ENCODE measurements around the gene LRRC8A. TPM values are rescaled to one million over a fixed set of nuclear protein-coding genes. Genes with fewer than 3 reads are reported as not detected.
"Not testable (repeated sequence)": the region's sequence is repeated elsewhere in the genome, so short reads cannot be mapped to it uniquely, and the experiment has no call there.

Gene LRRC8A
- total and polyA plus RNA-seq, 11 donors, result 15.8 to 76.4 (median 28.8) TPM

DNA sequence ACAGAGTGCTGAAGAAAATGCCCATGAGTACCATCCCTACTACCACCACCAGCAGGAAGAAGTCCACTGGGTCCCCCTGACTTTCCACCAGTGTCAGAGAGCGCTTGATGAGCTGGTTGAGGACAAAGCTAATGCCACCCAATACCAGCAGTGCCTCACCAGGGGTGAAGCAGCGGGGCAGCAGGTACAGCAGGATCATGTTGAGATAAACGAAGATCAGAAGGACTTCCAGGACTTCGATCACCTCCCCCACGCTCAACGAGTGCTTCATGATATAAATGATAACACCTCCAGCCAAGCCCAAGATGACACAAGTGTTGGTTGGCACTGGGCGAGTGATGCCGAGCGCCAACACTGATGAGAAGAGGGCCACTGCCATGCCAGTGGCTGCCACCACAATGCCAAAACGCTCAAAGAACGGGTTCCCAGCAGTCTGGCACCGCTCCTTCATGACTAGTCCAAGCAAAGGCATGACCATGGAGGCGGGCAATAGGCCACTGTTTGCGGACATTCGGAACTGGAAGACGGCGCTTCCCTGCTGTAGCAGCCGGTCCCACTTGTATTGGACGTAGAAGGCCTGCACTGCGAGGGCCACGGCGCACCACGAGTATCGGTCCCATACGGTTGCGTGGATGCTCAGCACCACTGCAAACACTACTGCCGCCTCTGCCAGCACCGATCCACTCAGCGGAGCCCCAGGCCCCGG, 64.8 kb downstream of the LRRC8A start:
- Histone ChIP-seq H3K4me3 (peak overlapping the region; percentile 61 to 97 (median 82)), H3K27me3 (no peaks in the 10 kb centered on the region), H3K36me3 (peaks cover 0 to 39% (median 13%) of the 10 kb centered on the region in 9 donors), H3K27ac (peak overlapping the region in 11 of 12 donors; percentile 80 to 96 (median 91)), H3K4me1 (peaks cover 3 to 52% (median 33%) of the 10 kb centered on the region in 12 donors), H3K9me3 (no peaks in the 10 kb centered on the region)
- TF ChIP-seq, protein P1, sequence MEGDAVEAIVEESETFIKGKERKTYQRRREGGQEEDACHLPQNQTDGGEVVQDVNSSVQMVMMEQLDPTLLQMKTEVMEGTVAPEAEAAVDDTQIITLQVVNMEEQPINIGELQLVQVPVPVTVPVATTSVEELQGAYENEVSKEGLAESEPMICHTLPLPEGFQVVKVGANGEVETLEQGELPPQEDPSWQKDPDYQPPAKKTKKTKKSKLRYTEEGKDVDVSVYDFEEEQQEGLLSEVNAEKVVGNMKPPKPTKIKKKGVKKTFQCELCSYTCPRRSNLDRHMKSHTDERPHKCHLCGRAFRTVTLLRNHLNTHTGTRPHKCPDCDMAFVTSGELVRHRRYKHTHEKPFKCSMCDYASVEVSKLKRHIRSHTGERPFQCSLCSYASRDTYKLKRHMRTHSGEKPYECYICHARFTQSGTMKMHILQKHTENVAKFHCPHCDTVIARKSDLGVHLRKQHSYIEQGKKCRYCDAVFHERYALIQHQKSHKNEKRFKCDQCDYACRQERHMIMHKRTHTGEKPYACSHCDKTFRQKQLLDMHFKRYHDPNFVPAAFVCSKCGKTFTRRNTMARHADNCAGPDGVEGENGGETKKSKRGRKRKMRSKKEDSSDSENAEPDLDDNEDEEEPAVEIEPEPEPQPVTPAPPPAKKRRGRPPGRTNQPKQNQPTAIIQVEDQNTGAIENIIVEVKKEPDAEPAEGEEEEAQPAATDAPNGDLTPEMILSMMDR (IDR thresholded peaks at IDR 0.05), result no peak
- no peak for TF ChIP-seq POLR2A (IDR thresholded peaks at IDR 0.05)
- WGBS, 4 donors, result 17 to 29% (median 23%) methylated on average over 19 to 30 of the region's 30 CpGs
- DNase-seq (peak in 3 of 5 donors; percentile 38 to 70 (median 47)), ATAC-seq (peak in 3 of 4 donors; percentile 32 to 51 (median 38))
- intact Hi-C loops (cut with DNase I), result no loop called here

DNA sequence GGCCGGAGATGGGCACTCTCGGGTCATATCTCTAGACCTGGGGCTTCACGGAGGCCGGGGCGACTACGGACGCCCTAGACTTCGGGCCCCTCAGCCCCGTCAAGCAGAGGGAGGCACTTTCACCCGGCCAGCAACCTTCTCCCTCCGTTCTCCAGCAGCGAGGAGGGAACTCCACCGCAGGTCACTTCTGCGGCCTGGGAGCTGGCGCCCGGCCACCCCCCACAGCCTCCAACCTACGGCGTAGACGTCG, 65.3 kb downstream of the LRRC8A start:
- peak in 1 of 2 donors; percentile 2 for TF ChIP-seq POLR2A (IDR thresholded peaks at IDR 0.05)
- TF ChIP-seq, protein P1 (IDR thresholded peaks at IDR 0.05), result no peak
- ATAC-seq, result peak in 1 of 4 donors; percentile 17
- H3K36me3 ChIP-seq, result peaks cover 0 to 42% (median 16%) of the 10 kb centered on the region in 9 donors
- H3K9me3 ChIP-seq, result no peaks in the 10 kb centered on the region
- H3K27me3 ChIP-seq, result no peaks in the 10 kb centered on the region
- H3K27ac ChIP-seq, result peak overlapping the region in 11 of 12 donors; percentile 80 to 96 (median 91)
- H3K4me3 ChIP-seq, result peak overlapping the region; percentile 61 to 97 (median 82)
- peaks cover 0 to 47% (median 30%) of the 10 kb centered on the region in 12 donors for H3K4me1 ChIP-seq
- intact Hi-C loops (cut with DNase I), result no loop called here
- DNase-seq, result no peak
- 0 to 1% (median 0%) methylated on average over 18 to 20 of the region's 20 CpGs for WGBS, 4 donors

DNA sequence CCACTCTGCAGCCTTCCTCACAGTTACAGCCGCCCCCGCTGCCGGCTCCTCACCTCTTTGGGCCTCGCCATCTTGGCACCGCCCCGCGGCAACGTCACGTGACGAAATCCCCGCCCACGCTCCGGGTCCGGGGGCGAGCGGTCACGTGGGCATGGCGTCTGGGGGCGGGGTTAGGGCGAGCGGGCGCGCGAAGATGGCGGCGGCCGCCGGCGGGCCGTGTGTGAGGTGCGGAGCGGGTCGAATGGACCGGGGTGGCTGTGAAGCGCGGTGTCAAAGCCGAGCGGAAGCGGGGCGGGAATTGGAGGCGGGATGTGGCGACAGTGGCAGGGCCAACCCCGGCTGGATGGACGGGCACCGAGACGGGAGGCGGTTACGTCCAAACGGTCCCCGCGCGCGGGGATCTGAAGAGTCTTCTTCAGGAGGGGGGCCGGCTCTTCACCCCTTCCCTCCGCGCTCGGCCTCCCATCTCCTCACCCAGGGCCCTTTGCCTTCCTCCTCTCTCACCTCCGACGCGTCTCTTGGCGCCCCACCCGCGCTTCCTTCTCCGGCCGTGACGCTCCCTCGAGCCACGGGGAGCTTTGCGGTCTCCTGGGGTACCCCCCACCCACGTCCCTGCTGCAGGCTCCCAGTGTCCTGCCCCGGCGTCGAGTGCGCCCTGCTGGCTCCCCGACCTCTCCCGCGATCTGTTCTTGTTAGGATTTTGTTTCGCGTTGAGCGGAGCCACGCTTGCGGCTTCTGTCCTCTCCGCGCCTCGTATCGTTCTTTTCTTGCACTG, 65.8 kb downstream of the LRRC8A start, which contains the start of the genes DOLK and NUP188:
DOLK (minus strand) TSS at position 77 of the 775 bp plus-strand sequence. CDS start 300 bp downstream, outside the sequence.
NUP188 (plus strand) TSS at position 173 of the 775 bp plus-strand sequence; CDS start at position 194, 21 bp downstream.
- intact Hi-C loops (cut with DNase I), result no loop called here
- no peaks in the 10 kb centered on the region for H3K9me3 ChIP-seq
- H3K4me1 ChIP-seq, result peaks cover 0 to 42% (median 28%) of the 10 kb centered on the region in 12 donors
- H3K27me3 ChIP-seq, result no peaks in the 10 kb centered on the region
- peak within 1 kb of the TSS; percentile 7 to 96 (median 90) for H3K27ac ChIP-seq
- DNase-seq (peak; percentile 96 to 99 (median 97)), ATAC-seq (peak; percentile 79 to 95 (median 92))
- 0 to 1% (median 0%) methylated on average over 50 to 86 of the region's 86 CpGs for WGBS, 4 donors
- H3K36me3 ChIP-seq, result peaks cover 0 to 47% (median 21%) of the 10 kb centered on the region in 9 donors
- TF ChIP-seq, protein P1 (IDR thresholded peaks at IDR 0.05), result no peak
- TF ChIP-seq POLR2A (IDR thresholded peaks at IDR 0.05), result peak in 1 of 2 donors; percentile 90
- H3K4me3 ChIP-seq, result peak within 1 kb of the TSS; percentile 61 to 97 (median 82)

DNA sequence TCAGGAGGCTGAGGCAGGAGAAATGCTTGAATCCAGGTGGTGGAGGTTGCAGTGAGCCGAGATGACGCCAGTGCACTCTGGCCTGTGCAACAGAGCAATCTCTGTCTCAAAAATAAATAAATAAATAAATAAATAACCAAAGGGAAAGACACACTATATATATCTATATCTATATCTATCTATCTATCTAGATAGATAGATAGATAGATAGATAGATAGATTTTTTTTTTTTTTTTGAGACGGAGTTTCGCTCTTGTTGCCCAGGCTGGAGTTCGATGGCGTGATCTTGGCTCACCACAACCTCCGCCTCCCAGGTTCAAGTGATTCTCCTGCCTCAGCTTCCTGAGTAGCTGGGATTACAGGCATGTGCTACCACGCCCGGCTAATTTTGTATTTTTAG, 79.5 kb downstream of the LRRC8A start:
- not testable (repeated sequence) for H3K9me3 ChIP-seq, H3K4me3 ChIP-seq, ATAC-seq, H3K27ac ChIP-seq, DNase-seq, H3K4me1 ChIP-seq, H3K27me3 ChIP-seq
- intact Hi-C loops (cut with DNase I), result loop anchor here in 1 of 10 donors (10.0 kb wide), 1 partner anchor 357 kb away; no protein-coding TSS in a partner anchor
- 94 to 97% (median 95%) methylated on average over 9 of the region's 9 CpGs for WGBS, 4 donors
- H3K36me3 ChIP-seq, result peaks cover 0 to 94% (median 88%) of the 10 kb centered on the region in 9 donors

Other genes starting within 250 kb of the LRRC8A start
- gene DYNC2I2, start 225.3 kb upstream of the LRRC8A start, total RNA-seq, result 10 to 100 TPM; 20.5 to 50.2 (median 27.0) TPM
- gene DYNC2I2, start 225.3 kb upstream of the LRRC8A start, polyA plus RNA-seq, result 10 to 100 TPM; 56.6 to 65.7 TPM
- 100 to 1,000 TPM in 8 of 9 donors, 10 to 100 TPM in 1; 96.8 to 240 (median 211) TPM for gene SET, start 192.9 kb upstream of the LRRC8A start, total RNA-seq
- 100 to 1,000 TPM in 1 of 2 donors, 10 to 100 TPM in 1; 67.6 to 199 TPM for gene SET, start 192.9 kb upstream of the LRRC8A start, polyA plus RNA-seq
- 10 to 100 TPM in 1 of 9 donors, 1 to 10 TPM in 8; 3.7 to 16.1 (median 5.9) TPM for gene PKN3, start 179.6 kb upstream of the LRRC8A start, total RNA-seq
- gene PKN3, start 179.6 kb upstream of the LRRC8A start, polyA plus RNA-seq, result 10 to 100 TPM in 1 of 2 donors, 1 to 10 TPM in 1; 7.3 to 10.5 TPM
- gene ZDHHC12, start 158.0 kb upstream of the LRRC8A start, total RNA-seq, result 10 to 100 TPM in 5 of 9 donors, 1 to 10 TPM in 4; 5.1 to 26.0 (median 10.5) TPM
- gene ZDHHC12, start 158.0 kb upstream of the LRRC8A start, polyA plus RNA-seq, result 10 to 100 TPM; 10.9 to 29.8 TPM
- gene ZER1, start 110.2 kb upstream of the LRRC8A start, total RNA-seq, result 100 to 1,000 TPM in 1 of 9 donors, 10 to 100 TPM in 8; 53.4 to 163 (median 62.3) TPM
- 10 to 100 TPM; 32.4 to 40.7 TPM for gene ZER1, start 110.2 kb upstream of the LRRC8A start, polyA plus RNA-seq
- 10 to 100 TPM; 12.1 to 27.3 (median 18.4) TPM for gene TBC1D13, start 94.9 kb upstream of the LRRC8A start, total RNA-seq
- gene TBC1D13, start 94.9 kb upstream of the LRRC8A start, polyA plus RNA-seq, result 10 to 100 TPM in 1 of 2 donors, 1 to 10 TPM in 1; 9.6 to 20.9 TPM
- gene ENDOG, start 63.6 kb upstream of the LRRC8A start, total RNA-seq, result 10 to 100 TPM; 34.8 to 99.9 (median 57.6) TPM
- gene ENDOG, start 63.6 kb upstream of the LRRC8A start, polyA plus RNA-seq, result 100 to 1,000 TPM in 1 of 2 donors, 10 to 100 TPM in 1; 38.4 to 105 TPM
- gene SPOUT1, start 52.3 kb upstream of the LRRC8A start, total RNA-seq, result 10 to 100 TPM in 7 of 9 donors, 1 to 10 TPM in 2; 6.1 to 24.7 (median 15.1) TPM
- gene SPOUT1, start 52.3 kb upstream of the LRRC8A start, polyA plus RNA-seq, result 10 to 100 TPM; 14.2 to 20.2 TPM
- 10 to 100 TPM in 7 of 9 donors, 1 to 10 TPM in 2; 9.5 to 16.7 (median 13.4) TPM for gene KYAT1, start 183 bp upstream of the LRRC8A start, total RNA-seq
- gene KYAT1, start 183 bp upstream of the LRRC8A start, polyA plus RNA-seq, result 10 to 100 TPM; 11.5 to 12.6 TPM
- 10 to 100 TPM; 14.0 to 49.0 (median 27.3) TPM for gene PHYHD1, start 38.8 kb downstream of the LRRC8A start, total RNA-seq
- gene PHYHD1, start 38.8 kb downstream of the LRRC8A start, polyA plus RNA-seq, result 10 to 100 TPM; 24.2 to 41.5 TPM
- gene DOLK, start 65.5 kb downstream of the LRRC8A start, total RNA-seq, result 10 to 100 TPM in 6 of 9 donors, 1 to 10 TPM in 3; 8.2 to 14.8 (median 10.6) TPM
- gene DOLK, start 65.5 kb downstream of the LRRC8A start, polyA plus RNA-seq, result 10 to 100 TPM in 1 of 2 donors, 1 to 10 TPM in 1; 7.8 to 15.6 TPM
- 10 to 100 TPM; 15.1 to 30.4 (median 22.6) TPM for gene NUP188, start 65.6 kb downstream of the LRRC8A start, total RNA-seq
- gene NUP188, start 65.6 kb downstream of the LRRC8A start, polyA plus RNA-seq, result 10 to 100 TPM; 10.6 to 35.1 TPM
- gene SH3GLB2, start 146.2 kb downstream of the LRRC8A start, total RNA-seq, result 10 to 100 TPM; 27.3 to 42.7 (median 36.5) TPM
- 10 to 100 TPM; 29.5 to 33.6 TPM for gene SH3GLB2, start 146.2 kb downstream of the LRRC8A start, polyA plus RNA-seq
- 10 to 100 TPM; 29.2 to 49.5 (median 31.6) TPM for gene MIGA2, start 154.5 kb downstream of the LRRC8A start, total RNA-seq
- gene MIGA2, start 154.5 kb downstream of the LRRC8A start, polyA plus RNA-seq, result 10 to 100 TPM; 27.7 to 61.3 TPM
- 10 to 100 TPM in 1 of 9 donors, 1 to 10 TPM in 8; 3.2 to 10.3 (median 5.8) TPM for gene DOLPP1, start 199.0 kb downstream of the LRRC8A start, total RNA-seq
- gene DOLPP1, start 199.0 kb downstream of the LRRC8A start, polyA plus RNA-seq, result 10 to 100 TPM in 1 of 2 donors, 1 to 10 TPM in 1; 3.0 to 11.5 TPM
- 100 to 1,000 TPM in 2 of 9 donors, 10 to 100 TPM in 7; 50.8 to 126 (median 68.2) TPM for gene CRAT, start 228.7 kb downstream of the LRRC8A start, total RNA-seq
- 10 to 100 TPM; 37.0 to 64.7 TPM for gene CRAT, start 228.7 kb downstream of the LRRC8A start, polyA plus RNA-seq
- gene PTPA, start 229.3 kb downstream of the LRRC8A start, total RNA-seq, result 100 to 1,000 TPM in 8 of 9 donors, 10 to 100 TPM in 1; 96.0 to 212 (median 172) TPM
- gene PTPA, start 229.3 kb downstream of the LRRC8A start, polyA plus RNA-seq, result 100 to 1,000 TPM; 129 to 211 TPM

Measured in heart left ventricle (tissue), 16 donors.